Kidney epithelial cell (primary cell): ENCODE results near the gene FGGY. TPM values are rescaled to one million over a fixed set of nuclear protein-coding genes. Genes with fewer than 3 reads are reported as not detected.

Source experiments
- DNase-seq: peaks from one replicate; pipeline ENCODE4 v3.0.0-alpha.2; 2010; ENCODE audit warnings: low read depth
- H3K27me3 ChIP-seq: 2 replicates; pipeline ENCODE4 v1.6.0; 2011; ENCODE audit warnings: low read length; ENCODE audit not compliant: control insufficient read depth, insufficient read depth
- H3K36me3 ChIP-seq: 2 replicates; pipeline ENCODE4 v1.5.1; 2011; ENCODE audit warnings: low read length; ENCODE audit not compliant: control insufficient read depth, insufficient read depth
- H3K4me3 ChIP-seq: 2 replicates; pipeline ENCODE4 v1.5.1; 2011; ENCODE audit warnings: low read depth, mild to moderate bottlenecking, control low read depth, low read length
- CTCF ChIP-seq: IDR thresholded peaks from 2 replicates; pipeline ENCODE4 v1.5.1; 2011; ENCODE audit warnings: mild to moderate bottlenecking, moderate library complexity, low read length, control low read depth, inconsistent platforms; ENCODE audit not compliant: insufficient read depth, poor library complexity, severe bottlenecking
- total RNA-seq: library from RNA; depleted of rRNA; stranded (reverse); fragments of >200 nt; gene quantifications from 2 replicates; pipeline ENCODE4 v1.2.3, GENCODE V29; 2015

FGGY gene
- total RNA-seq, 1 donor from 2014 or later = 8.6 TPM

GRCh38 chr1:59360170-59360569, 63.3 kb downstream of the FGGY start:
- H3K36me3 ChIP-seq = no peaks in the 10 kb centered on the region
- DNase-seq = no peak
- no peak overlapping the region for H3K4me3 ChIP-seq
- TF ChIP-seq CTCF = no peak
- no peaks in the 10 kb centered on the region for H3K27me3 ChIP-seq

GRCh38 chr1:59360729-59361128, 63.8 kb downstream of the FGGY start:
- no peak for TF ChIP-seq CTCF
- no peaks in the 10 kb centered on the region for H3K36me3 ChIP-seq
- no peaks in the 10 kb centered on the region for H3K27me3 ChIP-seq
- DNase-seq = no peak
- no peak overlapping the region for H3K4me3 ChIP-seq

- Histone ChIP-seq H3K27me3 (no peaks in the 10 kb centered on the region), H3K36me3 (no peaks in the 10 kb centered on the region), H3K4me3 (no peak overlapping the region)
- no peak for TF ChIP-seq CTCF
- DNase-seq = no peak
Observed at GRCh38 chr1:59361766-59362165, 64.9 kb downstream of the FGGY start.

- DNase-seq = no peak
- H3K36me3 ChIP-seq = no peaks in the 10 kb centered on the region
- H3K27me3 ChIP-seq = no peaks in the 10 kb centered on the region
- no peak overlapping the region for H3K4me3 ChIP-seq
- no peak for TF ChIP-seq CTCF
Observed at GRCh38 chr1:59364037-59364436, 67.1 kb downstream of the FGGY start.

- TF ChIP-seq CTCF = no peak
- DNase-seq = no peak
Observed at GRCh38 chr1:59366346-59366745, 69.5 kb downstream of the FGGY start.

GRCh38 chr1:59367301-59368007, 70.6 kb downstream of the FGGY start:
- Histone ChIP-seq H3K4me3 (no peak overlapping the region), H3K27me3 (no peaks in the 10 kb centered on the region), H3K36me3 (no peaks in the 10 kb centered on the region)
- DNase-seq = peak; percentile 74
- no peak for TF ChIP-seq CTCF

More at GRCh38 chr1:59366346-59366745, 69.5 kb downstream of the FGGY start:
- H3K4me3 ChIP-seq = no peak overlapping the region
- H3K36me3 ChIP-seq = no peaks in the 10 kb centered on the region
- no peaks in the 10 kb centered on the region for H3K27me3 ChIP-seq
